ENCODE measurements around the gene HBA2.

DNA sequence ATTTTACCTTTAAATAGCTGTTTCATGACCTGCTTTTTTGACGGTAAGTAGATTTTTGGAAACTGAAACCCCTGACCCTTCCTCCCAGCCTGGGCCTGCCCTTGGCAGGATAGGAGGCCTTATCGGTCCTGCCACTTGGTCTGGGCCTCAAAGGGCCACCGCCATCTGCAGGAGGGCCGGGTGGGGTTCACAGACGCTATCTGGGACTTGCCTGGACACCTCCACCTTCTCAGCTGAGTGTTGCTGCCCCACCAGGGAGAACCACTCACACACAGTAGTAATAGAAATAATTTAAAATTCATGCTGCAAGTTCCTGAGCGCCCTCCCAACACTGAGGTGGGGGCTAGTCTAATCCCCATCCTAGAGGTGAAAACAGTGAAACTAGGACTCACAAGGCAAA, 29.6 kb upstream of the HBA2 start:
- TF ChIP-seq, protein P1, sequence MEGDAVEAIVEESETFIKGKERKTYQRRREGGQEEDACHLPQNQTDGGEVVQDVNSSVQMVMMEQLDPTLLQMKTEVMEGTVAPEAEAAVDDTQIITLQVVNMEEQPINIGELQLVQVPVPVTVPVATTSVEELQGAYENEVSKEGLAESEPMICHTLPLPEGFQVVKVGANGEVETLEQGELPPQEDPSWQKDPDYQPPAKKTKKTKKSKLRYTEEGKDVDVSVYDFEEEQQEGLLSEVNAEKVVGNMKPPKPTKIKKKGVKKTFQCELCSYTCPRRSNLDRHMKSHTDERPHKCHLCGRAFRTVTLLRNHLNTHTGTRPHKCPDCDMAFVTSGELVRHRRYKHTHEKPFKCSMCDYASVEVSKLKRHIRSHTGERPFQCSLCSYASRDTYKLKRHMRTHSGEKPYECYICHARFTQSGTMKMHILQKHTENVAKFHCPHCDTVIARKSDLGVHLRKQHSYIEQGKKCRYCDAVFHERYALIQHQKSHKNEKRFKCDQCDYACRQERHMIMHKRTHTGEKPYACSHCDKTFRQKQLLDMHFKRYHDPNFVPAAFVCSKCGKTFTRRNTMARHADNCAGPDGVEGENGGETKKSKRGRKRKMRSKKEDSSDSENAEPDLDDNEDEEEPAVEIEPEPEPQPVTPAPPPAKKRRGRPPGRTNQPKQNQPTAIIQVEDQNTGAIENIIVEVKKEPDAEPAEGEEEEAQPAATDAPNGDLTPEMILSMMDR (conservative IDR thresholded peaks at IDR 0.05; ENCODE audit: low read length) = no peak
- TF ChIP-seq EZH2phosphoT487 (IDR thresholded peaks at IDR 0.05; ENCODE audit: borderline replicate concordance) = no peak
